ENCODE data around the gene ACP2.

ACP2 gene

DNA sequence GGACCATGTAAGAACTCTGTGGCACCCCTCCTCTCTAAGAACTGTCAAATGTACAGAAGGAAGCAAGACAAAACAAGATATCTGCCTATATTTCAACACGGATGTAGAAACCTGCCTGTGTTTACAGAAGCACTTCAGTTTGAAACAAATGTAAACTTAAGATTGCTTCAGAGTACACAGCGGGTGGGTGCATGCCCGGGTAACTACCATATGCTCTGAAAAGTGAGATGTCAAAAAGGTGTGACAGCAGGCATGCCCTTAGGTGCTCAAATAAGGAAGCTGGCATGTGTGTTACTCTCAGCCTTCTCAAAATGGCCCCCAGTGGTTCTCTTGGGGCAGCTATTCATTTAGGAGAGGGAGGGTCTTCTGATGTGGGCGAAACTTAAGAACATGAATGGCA lies 5.2 kb downstream of the ACP2 start:
- Histone ChIP-seq H3K36me3 (replicated peaks; ENCODE audit: low read depth, low read length) (peaks cover 31% of the 10 kb centered on the region), H4K20me1 (ENCODE audit: insufficient read depth, low read length) (no peaks in the 10 kb centered on the region), H3K9ac (ENCODE audit: low read length) (no peak overlapping the region), H3K9me3 (ENCODE audit: insufficient read depth, low read length) (no peaks in the 10 kb centered on the region), H3K79me2 (ENCODE audit: low read length) (peaks cover 11% of the 10 kb centered on the region), H3K27me3 (ENCODE audit: low read depth, low read length) (no peaks in the 10 kb centered on the region), H3K4me1 (ENCODE audit: low read length) (peaks cover 6% of the 10 kb centered on the region), H3K4me3 (ENCODE audit: low read length) (no peak overlapping the region), H3K4me2 (ENCODE audit: low read length) (no peak overlapping the region), H2AFZ (ENCODE audit: low read depth, low read length) (no peak overlapping the region), H3K27ac (ENCODE audit: low read length) (no peak overlapping the region)
- TF ChIP-seq EZH2phosphoT487 (IDR thresholded peaks at IDR 0.05; ENCODE audit: low read depth), result no peak
- TF ChIP-seq, protein P1, sequence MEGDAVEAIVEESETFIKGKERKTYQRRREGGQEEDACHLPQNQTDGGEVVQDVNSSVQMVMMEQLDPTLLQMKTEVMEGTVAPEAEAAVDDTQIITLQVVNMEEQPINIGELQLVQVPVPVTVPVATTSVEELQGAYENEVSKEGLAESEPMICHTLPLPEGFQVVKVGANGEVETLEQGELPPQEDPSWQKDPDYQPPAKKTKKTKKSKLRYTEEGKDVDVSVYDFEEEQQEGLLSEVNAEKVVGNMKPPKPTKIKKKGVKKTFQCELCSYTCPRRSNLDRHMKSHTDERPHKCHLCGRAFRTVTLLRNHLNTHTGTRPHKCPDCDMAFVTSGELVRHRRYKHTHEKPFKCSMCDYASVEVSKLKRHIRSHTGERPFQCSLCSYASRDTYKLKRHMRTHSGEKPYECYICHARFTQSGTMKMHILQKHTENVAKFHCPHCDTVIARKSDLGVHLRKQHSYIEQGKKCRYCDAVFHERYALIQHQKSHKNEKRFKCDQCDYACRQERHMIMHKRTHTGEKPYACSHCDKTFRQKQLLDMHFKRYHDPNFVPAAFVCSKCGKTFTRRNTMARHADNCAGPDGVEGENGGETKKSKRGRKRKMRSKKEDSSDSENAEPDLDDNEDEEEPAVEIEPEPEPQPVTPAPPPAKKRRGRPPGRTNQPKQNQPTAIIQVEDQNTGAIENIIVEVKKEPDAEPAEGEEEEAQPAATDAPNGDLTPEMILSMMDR (IDR thresholded peaks at IDR 0.05; ENCODE audit: low read depth, low read length), result no peak

DNA sequence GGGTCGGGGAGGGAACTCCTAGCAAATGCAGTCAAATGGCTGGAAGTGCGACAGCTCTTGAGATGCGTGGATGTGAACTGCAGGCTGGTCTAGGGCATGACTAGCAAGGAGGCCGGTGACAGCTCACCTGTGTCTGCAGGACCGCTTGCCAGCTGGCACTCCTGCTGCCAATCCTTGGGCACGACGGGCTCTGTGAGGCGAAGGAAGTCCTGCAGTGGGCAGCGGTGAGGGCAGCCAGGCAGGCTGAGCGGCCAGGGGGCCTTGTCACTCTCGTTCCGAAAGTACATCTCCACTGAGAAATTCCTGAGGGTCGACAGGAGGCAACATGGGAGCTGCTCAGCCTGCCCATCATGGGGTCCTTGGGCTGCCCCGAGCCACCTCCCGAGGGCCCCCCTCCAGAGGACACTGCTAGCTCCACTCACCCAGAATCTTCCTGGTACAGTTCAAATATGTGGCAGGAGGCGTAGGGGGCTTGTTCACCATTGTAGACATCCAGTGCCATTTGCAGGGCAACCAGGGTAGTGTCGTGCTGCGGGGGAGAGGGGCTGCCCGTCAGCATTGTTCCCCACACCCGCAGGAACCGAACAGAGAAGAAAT lies 5.9 kb downstream of the ACP2 start:
- no peak overlapping the region for H3K4me2 ChIP-seq (ENCODE audit: low read length)
- peaks cover 2% of the 10 kb centered on the region for H3K4me1 ChIP-seq (ENCODE audit: low read length)

DNA sequence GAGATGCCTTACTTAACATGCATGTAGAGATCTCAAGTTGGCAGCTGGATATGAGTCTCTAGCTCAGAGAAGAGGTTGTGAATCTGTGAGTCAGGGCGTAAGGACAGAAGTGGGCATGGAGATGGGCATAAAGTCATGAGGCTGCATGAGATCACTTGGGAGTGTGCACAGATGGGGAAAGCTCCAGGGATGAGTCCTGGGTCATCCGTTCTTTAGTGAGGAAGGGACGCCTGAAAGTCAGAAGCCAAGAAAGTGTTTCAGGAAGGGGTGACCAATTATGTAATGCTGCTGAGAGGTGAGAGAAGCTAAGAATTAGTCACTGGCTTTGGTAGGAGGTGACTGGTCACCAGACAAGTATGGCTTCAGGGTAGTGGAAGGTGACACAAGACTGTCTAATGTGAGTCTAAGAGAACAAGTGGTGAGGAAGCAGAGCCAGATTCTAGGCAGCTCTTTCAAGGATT lies 6.7 kb downstream of the ACP2 start:
- no peak overlapping the region for H3K4me2 ChIP-seq (ENCODE audit: low read length)

More for the DNA sequence above, 5.9 kb downstream of the ACP2 start:
- H3K9ac ChIP-seq (ENCODE audit: low read length), result no peak overlapping the region
- H3K4me3 ChIP-seq (ENCODE audit: low read length), result no peak overlapping the region
- peaks cover 5% of the 10 kb centered on the region for H3K79me2 ChIP-seq (ENCODE audit: low read length)
- no peak overlapping the region for H2AFZ ChIP-seq (ENCODE audit: low read depth, low read length)
- peaks cover 37% of the 10 kb centered on the region for H3K36me3 ChIP-seq (replicated peaks; ENCODE audit: low read depth, low read length)
- no peaks in the 10 kb centered on the region for H3K9me3 ChIP-seq (ENCODE audit: insufficient read depth, low read length)
- no peaks in the 10 kb centered on the region for H3K27me3 ChIP-seq (ENCODE audit: low read depth, low read length)
- H3K27ac ChIP-seq (ENCODE audit: low read length), result no peak overlapping the region
- TF ChIP-seq EZH2phosphoT487 (IDR thresholded peaks at IDR 0.05; ENCODE audit: low read depth), result no peak
- TF ChIP-seq, protein P1 (IDR thresholded peaks at IDR 0.05; ENCODE audit: low read depth, low read length), result no peak
- no peaks in the 10 kb centered on the region for H4K20me1 ChIP-seq (ENCODE audit: insufficient read depth, low read length)

DNA sequence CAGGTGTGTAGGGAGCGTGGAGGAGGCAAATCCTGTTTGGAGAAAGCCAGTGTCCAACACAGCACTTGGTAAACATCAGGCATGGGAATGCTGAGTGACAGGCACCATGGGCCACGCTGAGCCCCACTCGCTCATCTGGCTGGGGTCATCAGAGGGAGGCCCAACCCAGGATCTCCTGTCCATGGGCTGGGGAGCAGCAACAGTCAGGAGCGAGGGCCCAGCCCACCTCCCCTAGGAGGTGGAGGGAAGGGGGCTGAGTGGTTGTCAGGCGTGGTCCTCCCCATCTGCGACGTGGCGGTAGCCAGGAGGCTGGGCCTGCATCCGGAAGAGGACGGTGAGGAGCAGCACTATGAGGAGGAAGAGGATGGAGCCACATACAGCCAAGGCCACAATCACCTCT lies 8.8 kb downstream of the ACP2 start:
- no peak for TF ChIP-seq EZH2phosphoT487 (IDR thresholded peaks at IDR 0.05; ENCODE audit: low read depth)
- TF ChIP-seq, protein P1 (IDR thresholded peaks at IDR 0.05; ENCODE audit: low read depth, low read length), result no peak
- Histone ChIP-seq H3K36me3 (replicated peaks; ENCODE audit: low read depth, low read length) (peaks cover 45% of the 10 kb centered on the region), H3K27ac (ENCODE audit: low read length) (no peak overlapping the region), H3K9me3 (ENCODE audit: insufficient read depth, low read length) (no peaks in the 10 kb centered on the region), H4K20me1 (ENCODE audit: insufficient read depth, low read length) (no peaks in the 10 kb centered on the region), H3K79me2 (ENCODE audit: low read length) (no peaks in the 10 kb centered on the region), H3K27me3 (ENCODE audit: low read depth, low read length) (no peaks in the 10 kb centered on the region), H3K9ac (ENCODE audit: low read length) (no peak overlapping the region), H2AFZ (ENCODE audit: low read depth, low read length) (no peak overlapping the region), H3K4me1 (ENCODE audit: low read length) (no peaks in the 10 kb centered on the region), H3K4me3 (ENCODE audit: low read length) (no peak overlapping the region), H3K4me2 (ENCODE audit: low read length) (no peak overlapping the region)

More for the DNA sequence above, 6.7 kb downstream of the ACP2 start:
- peaks cover 40% of the 10 kb centered on the region for H3K36me3 ChIP-seq (replicated peaks; ENCODE audit: low read depth, low read length)
- H4K20me1 ChIP-seq (ENCODE audit: insufficient read depth, low read length), result no peaks in the 10 kb centered on the region
- no peak overlapping the region for H3K4me3 ChIP-seq (ENCODE audit: low read length)
- H2AFZ ChIP-seq (ENCODE audit: low read depth, low read length), result no peak overlapping the region
- no peaks in the 10 kb centered on the region for H3K9me3 ChIP-seq (ENCODE audit: insufficient read depth, low read length)
- no peak overlapping the region for H3K27ac ChIP-seq (ENCODE audit: low read length)
- no peak overlapping the region for H3K9ac ChIP-seq (ENCODE audit: low read length)
- TF ChIP-seq EZH2phosphoT487 (IDR thresholded peaks at IDR 0.05; ENCODE audit: low read depth), result no peak
- TF ChIP-seq, protein P1 (IDR thresholded peaks at IDR 0.05; ENCODE audit: low read depth, low read length), result no peak
- no peaks in the 10 kb centered on the region for H3K4me1 ChIP-seq (ENCODE audit: low read length)
- H3K79me2 ChIP-seq (ENCODE audit: low read length), result no peaks in the 10 kb centered on the region
- H3K27me3 ChIP-seq (ENCODE audit: low read depth, low read length), result no peaks in the 10 kb centered on the region

Data from OCI-LY3 (cell line).